ENCODE results near the gene PTPRM.

PTPRM gene

GRCh38 chr18:7600036-7600435 is 32.9 kb downstream of the PTPRM start:
- DNase-seq (ENCODE audit: low read depth) = no peak

- DNase-seq (ENCODE audit: low read depth) = no peak
Measured at GRCh38 chr18:7600528-7601245, 33.6 kb downstream of the PTPRM start.

GRCh38 chr18:7601246-7601615 is 34.1 kb downstream of the PTPRM start:
- no peak for DNase-seq (ENCODE audit: low read depth)

GRCh38 chr18:7601936-7602335 is 34.8 kb downstream of the PTPRM start:
- no peak for DNase-seq (ENCODE audit: low read depth)

GRCh38 chr18:7603259-7604000 is 36.3 kb downstream of the PTPRM start:
- DNase-seq (ENCODE audit: low read depth) = no peak

GRCh38 chr18:7604361-7604760 is 37.2 kb downstream of the PTPRM start:
- DNase-seq (ENCODE audit: low read depth) = no peak

GRCh38 chr18:7605705-7606104 is 38.6 kb downstream of the PTPRM start:
- no peak for DNase-seq (ENCODE audit: low read depth)

- no peak for DNase-seq (ENCODE audit: low read depth)
Measured at GRCh38 chr18:7607540-7608173, 40.5 kb downstream of the PTPRM start.

GRCh38 chr18:7608174-7608550 is 41.0 kb downstream of the PTPRM start:
- DNase-seq (ENCODE audit: low read depth) = no peak

GRCh38 chr18:7608781-7609201 is 41.7 kb downstream of the PTPRM start:
- peak; percentile 73 for DNase-seq (ENCODE audit: low read depth)

- DNase-seq (ENCODE audit: low read depth) = no peak
Measured at GRCh38 chr18:7609617-7610016, 42.5 kb downstream of the PTPRM start.

- DNase-seq (ENCODE audit: low read depth) = no peak
Measured at GRCh38 chr18:7614042-7614441, 46.9 kb downstream of the PTPRM start.

GRCh38 chr18:7615840-7616239 is 48.7 kb downstream of the PTPRM start:
- DNase-seq (ENCODE audit: low read depth) = no peak

GRCh38 chr18:7616661-7617060 is 49.5 kb downstream of the PTPRM start:
- DNase-seq (ENCODE audit: low read depth) = no peak

- peak; percentile 80 for DNase-seq (ENCODE audit: low read depth)
Measured at GRCh38 chr18:7617738-7618422, 50.8 kb downstream of the PTPRM start.

GRCh38 chr18:7618891-7619442 is 51.9 kb downstream of the PTPRM start:
- DNase-seq (ENCODE audit: low read depth) = no peak

- no peak for DNase-seq (ENCODE audit: low read depth)
Measured at GRCh38 chr18:7619676-7620075, 52.6 kb downstream of the PTPRM start.

- no peak for DNase-seq (ENCODE audit: low read depth)
Measured at GRCh38 chr18:7622721-7623120, 55.6 kb downstream of the PTPRM start.

- no peak for DNase-seq (ENCODE audit: low read depth)
Measured at GRCh38 chr18:7623681-7624080, 56.6 kb downstream of the PTPRM start.

GRCh38 chr18:7624697-7625096 is 57.6 kb downstream of the PTPRM start:
- DNase-seq (ENCODE audit: low read depth) = no peak

GRCh38 chr18:7626175-7626921 is 59.2 kb downstream of the PTPRM start:
- DNase-seq (ENCODE audit: low read depth) = no peak

All from fibroblast of gingiva (primary cell).